RWPE2 (cell line): ENCODE data around the gene HTR4.

ENCODE experiments used
- ATAC-seq: fragments of 200-7000 bp; cut with Tn5 transposase; 3 replicates; pipeline ENCODE4 v1.9.1; 2021; ENCODE audit warnings: low read depth
- DNase-seq: peaks from one replicate; pipeline ENCODE4 v3.0.0-alpha.2; 2020; ENCODE audit warnings: low spot score
- H3K27ac ChIP-seq: fragments of 450-650 bp; 2 replicates; pipeline ENCODE4 v1.5.1; 2017; ENCODE audit warnings: mild to moderate bottlenecking; ENCODE audit not compliant: poor library complexity, severe bottlenecking
- H3K27me3 ChIP-seq: fragments of 250-450 bp; sonication (Bioruptor Pico); 2 replicates; pipeline ENCODE4 v1.5.1; 2021; ENCODE audit warnings: mild to moderate bottlenecking, moderate library complexity; ENCODE audit not compliant: insufficient read depth, poor library complexity, severe bottlenecking
- H3K36me3 ChIP-seq: fragments of 250-450 bp; sonication (Bioruptor Pico); 2 replicates; pipeline ENCODE4 v1.5.1; 2020; ENCODE audit warnings: low read depth, mild to moderate bottlenecking, moderate library complexity
- H3K4me1 ChIP-seq: fragments of 250-450 bp; sonication (Bioruptor Pico); 2 replicates; pipeline ENCODE4 v1.5.1; 2021; ENCODE audit warnings: mild to moderate bottlenecking, moderate library complexity; ENCODE audit not compliant: insufficient read depth, poor library complexity, severe bottlenecking
- H3K4me3 ChIP-seq: fragments of 250-450 bp; sonication (Bioruptor Pico); 2 replicates; pipeline ENCODE4 v1.5.1; 2021; ENCODE audit warnings: mild to moderate bottlenecking, moderate library complexity; ENCODE audit not compliant: severe bottlenecking
- H3K9me3 ChIP-seq: fragments of 250-450 bp; sonication (Bioruptor Pico); 2 replicates; pipeline ENCODE4 v1.5.1; 2021; ENCODE audit warnings: mild to moderate bottlenecking, moderate library complexity; ENCODE audit not compliant: severe bottlenecking
- CTCF ChIP-seq: fragments of 450-650 bp; IDR thresholded peaks from one replicate; pipeline ENCODE4 v1.5.1; 2017; ENCODE audit warnings: mild to moderate bottlenecking, moderate library complexity; ENCODE audit not compliant: poor library complexity, severe bottlenecking

The HTR4 gene

GRCh38 chr5:148697180-148697808 lies 43.0 kb upstream of the HTR4 start:
- no peak overlapping the region for H3K27ac ChIP-seq
- DNase-seq = no peak
- ATAC-seq = peak; percentile 71
- H3K4me1 ChIP-seq = no peaks in the 10 kb centered on the region
- no peaks in the 10 kb centered on the region for H3K36me3 ChIP-seq
- H3K4me3 ChIP-seq = no peak overlapping the region
- TF ChIP-seq CTCF = no peak
- no peaks in the 10 kb centered on the region for H3K27me3 ChIP-seq
- no peaks in the 10 kb centered on the region for H3K9me3 ChIP-seq

GRCh38 chr5:148696187-148697036 lies 42.1 kb upstream of the HTR4 start:
- Histone ChIP-seq H3K27me3 (no peaks in the 10 kb centered on the region), H3K9me3 (no peaks in the 10 kb centered on the region), H3K4me3 (no peak overlapping the region), H3K27ac (no peak overlapping the region), H3K36me3 (no peaks in the 10 kb centered on the region), H3K4me1 (no peaks in the 10 kb centered on the region)
- TF ChIP-seq CTCF = no peak
- ATAC-seq (no peak), DNase-seq (no peak)

- no peak for TF ChIP-seq CTCF
- Histone ChIP-seq H3K36me3 (no peaks in the 10 kb centered on the region), H3K27ac (no peak overlapping the region), H3K9me3 (no peaks in the 10 kb centered on the region), H3K4me1 (no peaks in the 10 kb centered on the region), H3K27me3 (no peaks in the 10 kb centered on the region), H3K4me3 (no peak overlapping the region)
- no peak for ATAC-seq
- no peak for DNase-seq
Measured at GRCh38 chr5:148690945-148691344, 36.6 kb upstream of the HTR4 start.

GRCh38 chr5:148688787-148689186 lies 34.5 kb upstream of the HTR4 start:
- no peak for DNase-seq
- H3K36me3 ChIP-seq = no peaks in the 10 kb centered on the region
- ATAC-seq = no peak
- no peak overlapping the region for H3K27ac ChIP-seq
- no peak for TF ChIP-seq CTCF
- no peaks in the 10 kb centered on the region for H3K9me3 ChIP-seq
- H3K4me3 ChIP-seq = no peak overlapping the region
- H3K4me1 ChIP-seq = no peaks in the 10 kb centered on the region
- H3K27me3 ChIP-seq = no peaks in the 10 kb centered on the region

GRCh38 chr5:148687871-148688270 lies 33.5 kb upstream of the HTR4 start:
- DNase-seq (no peak), ATAC-seq (no peak)
- H3K36me3 ChIP-seq = no peaks in the 10 kb centered on the region
- H3K27me3 ChIP-seq = no peaks in the 10 kb centered on the region
- no peaks in the 10 kb centered on the region for H3K9me3 ChIP-seq
- no peak overlapping the region for H3K4me3 ChIP-seq
- H3K4me1 ChIP-seq = no peaks in the 10 kb centered on the region
- no peak overlapping the region for H3K27ac ChIP-seq
- no peak for TF ChIP-seq CTCF
